ENCODE results near the gene SERPINA12. TPM values are rescaled to one million over a fixed set of nuclear protein-coding genes. Genes with fewer than 3 reads are reported as not detected.

The SERPINA12 gene
- total and polyA plus RNA-seq, 2 donors, result 0.05 to 0.71 TPM

DNA sequence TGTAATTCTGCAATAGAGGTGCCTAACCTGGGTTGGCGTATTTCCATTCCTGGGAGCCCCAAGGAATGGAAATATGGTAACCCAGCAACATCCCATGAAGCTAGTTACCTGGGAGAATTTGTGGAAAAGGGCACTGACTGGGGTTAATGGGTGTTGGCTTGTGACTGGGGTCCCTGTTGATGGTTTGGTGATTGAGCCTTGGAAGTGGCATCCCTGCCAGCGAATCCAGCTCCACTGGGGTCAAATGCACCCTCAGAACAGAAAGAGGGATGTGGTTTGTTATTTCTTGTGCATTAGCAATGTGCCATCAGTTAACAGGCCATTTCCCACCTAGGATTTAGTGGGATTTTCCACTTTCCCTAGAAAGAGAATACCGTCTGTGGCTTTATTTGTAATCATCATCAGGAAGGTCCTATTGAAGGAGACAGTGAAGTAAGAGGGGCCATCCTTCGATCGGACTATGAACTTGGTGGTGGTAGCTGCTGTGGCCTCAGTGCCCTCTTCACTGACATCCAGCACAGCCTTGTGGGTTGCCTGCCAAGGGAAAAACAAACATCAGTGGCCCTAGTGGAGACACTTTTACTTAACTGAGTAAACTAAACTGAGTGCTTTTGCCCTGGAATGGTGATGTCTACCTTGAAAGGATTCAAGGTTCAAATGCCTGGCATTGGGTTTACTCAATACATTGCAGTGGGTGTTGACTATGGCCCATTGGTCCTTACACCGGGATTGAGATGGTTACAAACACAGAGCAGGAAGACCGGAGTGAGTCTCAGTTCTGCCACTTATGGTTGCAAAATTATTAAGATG lies 46.3 kb downstream of the SERPINA12 start:
- Histone ChIP-seq H3K4me3 (ENCODE audit: low read length in 2 of 2) (no peak overlapping the region), H3K36me3 (ENCODE audit: control insufficient read depth in 2 of 2, insufficient read depth in 2 of 2, low read length in 1 of 2) (no peaks in the 10 kb centered on the region), H3K4me1 (ENCODE audit: control insufficient read depth in 2 of 2, insufficient read depth in 2 of 2, low read length in 2 of 2) (no peaks in the 10 kb centered on the region), H3K9me3 (ENCODE audit: control insufficient read depth in 2 of 2, insufficient read depth in 1 of 2, low read length in 1 of 2) (peaks cover 1 to 26% of the 10 kb centered on the region in 2 donors), H3K27me3 (ENCODE audit: control insufficient read depth in 2 of 2, insufficient read depth in 1 of 2, low read length in 1 of 2) (no peaks in the 10 kb centered on the region), H3K27ac (ENCODE audit: low read depth in 1 of 2, low read length in 1 of 2) (no peak overlapping the region)
- WGBS, result 90% methylated on average over 7 of the region's 7 CpGs
- DNase-seq (ENCODE audit: low read depth in 6 of 9, low spot score in 9 of 9), result no peak

- no peak for DNase-seq (ENCODE audit: low read depth in 6 of 9, low spot score in 9 of 9)
- Histone ChIP-seq H3K27ac (ENCODE audit: low read depth in 1 of 2, low read length in 1 of 2) (no peak overlapping the region), H3K27me3 (ENCODE audit: control insufficient read depth in 2 of 2, insufficient read depth in 1 of 2, low read length in 1 of 2) (no peaks in the 10 kb centered on the region), H3K4me3 (ENCODE audit: low read length in 2 of 2) (no peak overlapping the region), H3K4me1 (ENCODE audit: control insufficient read depth in 2 of 2, insufficient read depth in 2 of 2, low read length in 2 of 2) (no peaks in the 10 kb centered on the region), H3K36me3 (ENCODE audit: control insufficient read depth in 2 of 2, insufficient read depth in 2 of 2, low read length in 1 of 2) (no peaks in the 10 kb centered on the region), H3K9me3 (ENCODE audit: control insufficient read depth in 2 of 2, insufficient read depth in 1 of 2, low read length in 1 of 2) (peaks cover 1 to 26% of the 10 kb centered on the region in 2 donors)
- 93% methylated on average over 6 of the region's 6 CpGs for WGBS
These were observed 47.1 kb downstream of the SERPINA12 start for GRCh38 chr14:94462219-94462551.

DNA sequence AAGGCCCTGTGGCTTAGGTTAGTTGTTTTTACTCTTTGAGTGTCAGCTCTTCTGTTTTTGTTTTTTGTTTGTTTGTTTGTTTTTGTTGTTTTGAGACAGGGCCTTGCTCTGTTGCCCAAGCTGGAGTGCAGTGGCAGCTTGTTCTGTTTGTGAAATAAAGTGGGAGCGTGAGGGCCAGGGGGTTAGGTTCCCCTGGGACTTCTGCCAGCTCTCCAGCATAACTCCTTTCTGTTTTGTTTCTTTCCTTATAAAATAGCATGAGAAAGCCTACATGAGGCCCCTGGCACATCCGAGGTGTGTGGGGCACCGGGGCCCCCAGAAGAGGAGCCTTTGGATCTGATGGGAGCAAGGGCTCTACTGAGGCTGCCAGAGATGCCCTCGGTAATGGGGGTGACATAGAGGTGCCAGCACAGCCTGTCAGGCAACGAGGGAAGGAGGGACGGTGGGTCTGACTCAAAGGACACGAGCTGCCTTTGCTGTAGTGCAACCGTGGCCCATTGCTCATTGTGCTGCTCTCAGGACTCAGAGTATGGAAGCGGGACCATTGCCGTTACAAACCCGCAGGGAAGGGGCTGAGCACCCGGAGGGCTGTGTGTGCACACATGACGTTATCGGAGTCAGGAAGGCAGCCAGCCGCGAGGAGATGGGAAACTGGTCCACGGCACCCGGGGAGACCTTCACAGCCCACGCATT lies 47.6 kb downstream of the SERPINA12 start:
- DNase-seq (ENCODE audit: low read depth in 6 of 9, low spot score in 9 of 9), result no peak
- Histone ChIP-seq H3K4me1 (ENCODE audit: control insufficient read depth in 2 of 2, insufficient read depth in 2 of 2, low read length in 2 of 2) (no peaks in the 10 kb centered on the region), H3K36me3 (ENCODE audit: control insufficient read depth in 2 of 2, insufficient read depth in 2 of 2, low read length in 1 of 2) (no peaks in the 10 kb centered on the region), H3K27ac (ENCODE audit: low read depth in 1 of 2, low read length in 1 of 2) (no peak overlapping the region), H3K4me3 (ENCODE audit: low read length in 2 of 2) (no peak overlapping the region), H3K27me3 (ENCODE audit: control insufficient read depth in 2 of 2, insufficient read depth in 1 of 2, low read length in 1 of 2) (no peaks in the 10 kb centered on the region), H3K9me3 (ENCODE audit: control insufficient read depth in 2 of 2, insufficient read depth in 1 of 2, low read length in 1 of 2) (peaks cover 1 to 26% of the 10 kb centered on the region in 2 donors)
- WGBS, result 90% methylated on average over 19 of the region's 19 CpGs

GRCh38 chr14:94460631-94461416 lies 48.4 kb downstream of the SERPINA12 start:
- 75% methylated on average over 8 of the region's 8 CpGs for WGBS
- Histone ChIP-seq H3K4me3 (ENCODE audit: low read length in 2 of 2) (no peak overlapping the region), H3K27ac (ENCODE audit: low read depth in 1 of 2, low read length in 1 of 2) (no peak overlapping the region), H3K36me3 (ENCODE audit: control insufficient read depth in 2 of 2, insufficient read depth in 2 of 2, low read length in 1 of 2) (no peaks in the 10 kb centered on the region), H3K9me3 (ENCODE audit: control insufficient read depth in 2 of 2, insufficient read depth in 1 of 2, low read length in 1 of 2) (peaks cover 1 to 26% of the 10 kb centered on the region in 2 donors), H3K27me3 (ENCODE audit: control insufficient read depth in 2 of 2, insufficient read depth in 1 of 2, low read length in 1 of 2) (no peaks in the 10 kb centered on the region), H3K4me1 (ENCODE audit: control insufficient read depth in 2 of 2, insufficient read depth in 2 of 2, low read length in 2 of 2) (no peaks in the 10 kb centered on the region)
- no peak for DNase-seq (ENCODE audit: low read depth in 6 of 9, low spot score in 9 of 9)

- WGBS, result 63% methylated on average over 2 of the region's 2 CpGs
- H3K36me3 ChIP-seq (ENCODE audit: control insufficient read depth in 2 of 2, insufficient read depth in 2 of 2, low read length in 1 of 2), result no peaks in the 10 kb centered on the region
- H3K4me1 ChIP-seq (ENCODE audit: control insufficient read depth in 2 of 2, insufficient read depth in 2 of 2, low read length in 2 of 2), result no peaks in the 10 kb centered on the region
- H3K4me3 ChIP-seq (ENCODE audit: low read length in 2 of 2), result no peak overlapping the region
- H3K27me3 ChIP-seq (ENCODE audit: control insufficient read depth in 2 of 2, insufficient read depth in 1 of 2, low read length in 1 of 2), result no peaks in the 10 kb centered on the region
- peaks cover 1 to 13% of the 10 kb centered on the region in 2 donors for H3K9me3 ChIP-seq (ENCODE audit: control insufficient read depth in 2 of 2, insufficient read depth in 1 of 2, low read length in 1 of 2)
- no peak overlapping the region for H3K27ac ChIP-seq (ENCODE audit: low read depth in 1 of 2, low read length in 1 of 2)
- DNase-seq (ENCODE audit: low read depth in 6 of 9, low spot score in 9 of 9), result no peak
These were observed 50.6 kb downstream of the SERPINA12 start for GRCh38 chr14:94458558-94459205.

- peaks cover 0 to 13% of the 10 kb centered on the region in 2 donors for H3K9me3 ChIP-seq (ENCODE audit: control insufficient read depth in 2 of 2, insufficient read depth in 1 of 2, low read length in 1 of 2)
- no peak for DNase-seq (ENCODE audit: low read depth in 6 of 9, low spot score in 9 of 9)
- WGBS, result 94% methylated on average over 1 of the region's 1 CpG
These were observed 51.2 kb downstream of the SERPINA12 start for GRCh38 chr14:94458096-94458495.

GRCh38 chr14:94455928-94456327 lies 53.3 kb downstream of the SERPINA12 start:
- no peak overlapping the region for H3K4me3 ChIP-seq (ENCODE audit: low read length in 2 of 2)
- DNase-seq (ENCODE audit: low read depth in 6 of 9, low spot score in 9 of 9), result no peak
- H3K36me3 ChIP-seq (ENCODE audit: control insufficient read depth in 2 of 2, insufficient read depth in 2 of 2, low read length in 1 of 2), result no peaks in the 10 kb centered on the region
- no peaks in the 10 kb centered on the region for H3K9me3 ChIP-seq (ENCODE audit: control insufficient read depth in 2 of 2, insufficient read depth in 1 of 2, low read length in 1 of 2)
- 32% methylated on average over 1 of the region's 1 CpG for WGBS
- no peaks in the 10 kb centered on the region for H3K4me1 ChIP-seq (ENCODE audit: control insufficient read depth in 2 of 2, insufficient read depth in 2 of 2, low read length in 2 of 2)
- H3K27ac ChIP-seq (ENCODE audit: low read depth in 1 of 2, low read length in 1 of 2), result no peak overlapping the region
- no peaks in the 10 kb centered on the region for H3K27me3 ChIP-seq (ENCODE audit: control insufficient read depth in 2 of 2, insufficient read depth in 1 of 2, low read length in 1 of 2)

More at GRCh38 chr14:94458096-94458495, 51.2 kb downstream of the SERPINA12 start:
- H3K27me3 ChIP-seq (ENCODE audit: control insufficient read depth in 2 of 2, insufficient read depth in 1 of 2, low read length in 1 of 2), result no peaks in the 10 kb centered on the region
- H3K4me3 ChIP-seq (ENCODE audit: low read length in 2 of 2), result no peak overlapping the region
- H3K36me3 ChIP-seq (ENCODE audit: control insufficient read depth in 2 of 2, insufficient read depth in 2 of 2, low read length in 1 of 2), result no peaks in the 10 kb centered on the region
- H3K4me1 ChIP-seq (ENCODE audit: control insufficient read depth in 2 of 2, insufficient read depth in 2 of 2, low read length in 2 of 2), result no peaks in the 10 kb centered on the region
- H3K27ac ChIP-seq (ENCODE audit: low read depth in 1 of 2, low read length in 1 of 2), result no peak overlapping the region

DNA sequence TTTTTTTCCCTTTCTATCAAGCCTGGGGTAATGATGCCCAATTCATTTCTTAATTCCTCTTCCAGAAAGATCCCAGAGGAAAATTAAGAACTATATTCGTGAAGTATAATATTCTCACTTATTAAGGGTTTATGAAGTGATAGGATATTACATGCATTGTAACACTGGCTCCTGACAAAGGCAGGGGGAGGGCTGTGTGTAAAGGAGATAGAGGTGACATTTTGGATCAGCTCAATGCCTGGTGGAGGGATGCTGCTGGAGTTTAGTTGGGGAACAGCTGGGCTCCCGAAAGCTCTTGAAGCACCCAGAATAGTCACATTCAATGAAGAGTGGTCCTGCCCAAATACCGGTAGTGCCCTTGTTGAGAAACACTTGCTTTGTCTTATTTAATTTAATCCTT lies 57.4 kb downstream of the SERPINA12 start:
- WGBS, result 48% methylated on average over 3 of the region's 3 CpGs
- H3K36me3 ChIP-seq (ENCODE audit: control insufficient read depth in 2 of 2, insufficient read depth in 2 of 2, low read length in 1 of 2), result no peaks in the 10 kb centered on the region
- no peak overlapping the region for H3K4me3 ChIP-seq (ENCODE audit: low read length in 2 of 2)
- DNase-seq (ENCODE audit: low read depth in 6 of 9, low spot score in 9 of 9), result no peak
- no peak overlapping the region for H3K27ac ChIP-seq (ENCODE audit: low read depth in 1 of 2, low read length in 1 of 2)
- H3K4me1 ChIP-seq (ENCODE audit: control insufficient read depth in 2 of 2, insufficient read depth in 2 of 2, low read length in 2 of 2), result peaks cover 0 to 4% of the 10 kb centered on the region in 2 donors
- no peaks in the 10 kb centered on the region for H3K9me3 ChIP-seq (ENCODE audit: control insufficient read depth in 2 of 2, insufficient read depth in 1 of 2, low read length in 1 of 2)
- H3K27me3 ChIP-seq (ENCODE audit: control insufficient read depth in 2 of 2, insufficient read depth in 1 of 2, low read length in 1 of 2), result no peaks in the 10 kb centered on the region

All from thymus (tissue), 11 donors.